HEK293 (cell line): Measurements from ENCODE around the gene TWF2.

ENCODE experiments used
- CTCF ChIA-PET: fragments of 350-600 bp; formaldehyde crosslinking; extraction: SDS; loops from one replicate; lab custom pipeline; 2021; ENCODE audit warnings: antibody characterized with exemption; lab: Yijun Ruan, JAX
- POLR2A ChIA-PET: fragments of 300-600 bp; formaldehyde crosslinking; extraction: SDS; loops from one replicate; lab custom pipeline; 2020; ENCODE audit warnings: antibody characterized with exemption, inconsistent platforms; lab: Yijun Ruan, JAX
- H3K27ac ChIP-seq: fragments of 200-500 bp; sonication (Bioruptor generic); 2 replicates; pipeline ENCODE4 v1.5.1; 2014; ENCODE audit warnings: low read depth, low read length, control low read depth, inconsistent platforms; ENCODE audit errors: extremely low read depth
- H3K36me3 ChIP-seq, 2 experiments: fragments of 200-500 bp in 1 of 2; sonication (Bioruptor generic) in 1 of 2; 1 replicate in 1 of 2; 2 replicates in 1 of 2; pipeline ENCODE4 v1.5.1; 2014 to 2017; ENCODE audit warnings: inconsistent platforms in 2 of 2, low read length in 2 of 2; ENCODE audit not compliant: control insufficient read depth in 2 of 2, insufficient read depth in 1 of 2
- H3K4me1 ChIP-seq: fragments of 200-500 bp; sonication (Bioruptor generic); 2 replicates; pipeline ENCODE4 v1.5.1; 2014; ENCODE audit warnings: mild to moderate bottlenecking, low read length, inconsistent platforms; ENCODE audit not compliant: control insufficient read depth, insufficient read depth
- H3K4me3 ChIP-seq: 2 replicates; pipeline ENCODE4 v1.5.1; 2011; ENCODE audit warnings: low read depth, mild to moderate bottlenecking, control low read depth, low read length, moderate library complexity
- H3K9me3 ChIP-seq: fragments of 200-500 bp; sonication (Bioruptor generic); 2 replicates; pipeline ENCODE4 v1.5.1; 2014; ENCODE audit warnings: low read depth, low read length, inconsistent platforms; ENCODE audit not compliant: control insufficient read depth, insufficient read depth
- EGR2 ChIP-seq: fragments of 450-650 bp; formaldehyde crosslinking; IDR thresholded peaks from 2 replicates; pipeline ENCODE4 v1.5.1; 2016; ENCODE audit warnings: low read depth, missing biosample characterization, missing genetic modification characterization
- GLI4 ChIP-seq: fragments of 450-650 bp; formaldehyde crosslinking; IDR thresholded peaks from 2 replicates; pipeline ENCODE4 v1.5.1; 2016; ENCODE audit warnings: missing biosample characterization, missing genetic modification characterization
- PRDM6 ChIP-seq: fragments of 450-650 bp; formaldehyde crosslinking; IDR thresholded peaks from 2 replicates; pipeline ENCODE4 v1.5.1; 2017; ENCODE audit warnings: missing biosample characterization, missing genetic modification characterization
- SP3 ChIP-seq: fragments of 450-650 bp; formaldehyde crosslinking; IDR thresholded peaks from 2 replicates; pipeline ENCODE4 v1.5.1; 2016; ENCODE audit warnings: missing biosample characterization, missing genetic modification characterization
- TRIM28 ChIP-seq: IDR thresholded peaks from 2 replicates; pipeline ENCODE4 v1.6.1; 2011; ENCODE audit warnings: low read length, control low read depth, borderline replicate concordance
- ZBTB20 ChIP-seq: fragments of 450-650 bp; formaldehyde crosslinking; IDR thresholded peaks from 2 replicates; pipeline ENCODE4 v1.5.1; 2016; ENCODE audit warnings: missing biosample characterization, missing genetic modification characterization
- ZBTB48 ChIP-seq: fragments of 450-650 bp; formaldehyde crosslinking; IDR thresholded peaks from 2 replicates; pipeline ENCODE4 v1.5.1; 2016; ENCODE audit warnings: missing biosample characterization, missing genetic modification characterization
- ZFHX2 ChIP-seq: fragments of 450-650 bp; formaldehyde crosslinking; conservative IDR thresholded peaks from 2 replicates; pipeline ENCODE4 v1.5.1; 2016; ENCODE audit warnings: missing biosample characterization, missing genetic modification characterization
- ZIC2 ChIP-seq: fragments of 450-650 bp; formaldehyde crosslinking; IDR thresholded peaks from 2 replicates; pipeline ENCODE4 v1.5.1; 2016; ENCODE audit warnings: missing biosample characterization, missing genetic modification characterization
- ZNF138 ChIP-seq: fragments of 450-650 bp; formaldehyde crosslinking; IDR thresholded peaks from 2 replicates; pipeline ENCODE4 v1.5.1; 2016; ENCODE audit warnings: missing biosample characterization, missing genetic modification characterization, borderline replicate concordance
- ZNF140 ChIP-seq: fragments of 450-650 bp; formaldehyde crosslinking; IDR thresholded peaks from 2 replicates; pipeline ENCODE4 v1.5.1; 2016; ENCODE audit warnings: missing biosample characterization, missing genetic modification characterization
- ZNF157 ChIP-seq: fragments of 450-650 bp; formaldehyde crosslinking; IDR thresholded peaks from 2 replicates; pipeline ENCODE4 v1.5.1; 2016; ENCODE audit warnings: missing biosample characterization, missing genetic modification characterization
- ZNF174 ChIP-seq: fragments of 450-650 bp; formaldehyde crosslinking; IDR thresholded peaks from 2 replicates; pipeline ENCODE4 v1.5.0; 2017; ENCODE audit warnings: missing biosample characterization, mild to moderate bottlenecking, missing genetic modification characterization
- ZNF19 ChIP-seq: fragments of 450-650 bp; formaldehyde crosslinking; IDR thresholded peaks from 2 replicates; pipeline ENCODE4; 2016; ENCODE audit warnings: missing biosample characterization, missing genetic modification characterization, low read depth
- ZNF292 ChIP-seq: fragments of 450-650 bp; formaldehyde crosslinking; IDR thresholded peaks from 2 replicates; pipeline ENCODE4 v1.5.1; 2016; ENCODE audit warnings: low read depth, missing biosample characterization, missing genetic modification characterization, borderline replicate concordance
- ZNF302 ChIP-seq: fragments of 450-650 bp; formaldehyde crosslinking; IDR thresholded peaks from 2 replicates; pipeline ENCODE4 v1.5.1; 2016; ENCODE audit warnings: missing biosample characterization, missing genetic modification characterization, low read depth
- ZNF350 ChIP-seq: fragments of 450-650 bp; formaldehyde crosslinking; IDR thresholded peaks from 2 replicates; pipeline ENCODE4 v1.5.0; 2017; ENCODE audit warnings: missing biosample characterization, mild to moderate bottlenecking, missing genetic modification characterization
- ZNF354C ChIP-seq: fragments of 450-650 bp; formaldehyde crosslinking; IDR thresholded peaks from 2 replicates; pipeline ENCODE4 v1.5.1; 2016; ENCODE audit warnings: missing biosample characterization, missing genetic modification characterization, low read depth, borderline replicate concordance
- ZNF37A ChIP-seq: fragments of 450-650 bp; IDR thresholded peaks from 2 replicates; pipeline ENCODE4 v1.5.1; 2018; ENCODE audit warnings: missing biosample characterization, missing genetic modification characterization
- ZNF398 ChIP-seq: fragments of 450-650 bp; formaldehyde crosslinking; IDR thresholded peaks from 2 replicates; pipeline ENCODE4 v1.5.1; 2017; ENCODE audit warnings: missing biosample characterization, missing genetic modification characterization
- ZNF624 ChIP-seq: fragments of 450-650 bp; formaldehyde crosslinking; IDR thresholded peaks from 2 replicates; pipeline ENCODE4 v1.5.1; 2017; ENCODE audit warnings: missing biosample characterization, missing genetic modification characterization
- ZNF654 ChIP-seq: fragments of 450-650 bp; formaldehyde crosslinking; IDR thresholded peaks from 2 replicates; pipeline ENCODE4 v1.5.1; 2016; ENCODE audit warnings: low read depth, missing biosample characterization, missing genetic modification characterization
- ZNF660 ChIP-seq: fragments of 450-650 bp; IDR thresholded peaks from 2 replicates; pipeline ENCODE4 v1.5.1; 2018; ENCODE audit warnings: missing biosample characterization, mild to moderate bottlenecking, missing genetic modification characterization
- ZNF692 ChIP-seq: fragments of 450-650 bp; formaldehyde crosslinking; IDR thresholded peaks from 2 replicates; pipeline ENCODE4 v1.5.1; 2016; ENCODE audit warnings: missing biosample characterization, missing genetic modification characterization
- ZNF785 ChIP-seq: fragments of 450-650 bp; formaldehyde crosslinking; IDR thresholded peaks from 2 replicates; pipeline ENCODE4 v1.5.1; 2016; ENCODE audit warnings: missing biosample characterization, missing genetic modification characterization
- ZNF792 ChIP-seq: fragments of 450-650 bp; formaldehyde crosslinking; IDR thresholded peaks from 2 replicates; pipeline ENCODE4 v1.5.1; 2016; ENCODE audit warnings: missing biosample characterization, missing genetic modification characterization
- ZNF837 ChIP-seq: fragments of 450-650 bp; formaldehyde crosslinking; IDR thresholded peaks from 2 replicates; pipeline ENCODE4 v1.5.1; 2016; ENCODE audit warnings: missing biosample characterization, missing genetic modification characterization
- TF ChIP-seq, protein P1 (sequence below): fragments of 450-650 bp; formaldehyde crosslinking; IDR thresholded peaks from 2 replicates; pipeline ENCODE4 v1.5.1; 2016; ENCODE audit warnings: missing biosample characterization, missing genetic modification characterization

Gene TWF2

GRCh38 chr3:52222319-52223221, 16.4 kb downstream of the TWF2 start (continued):
- TF ChIP-seq ZNF174 (tag by site-specific recombination): no peak
- no peak for TF ChIP-seq ZNF157 (tag by site-specific recombination)
- no peak for TF ChIP-seq ZNF792 (tag by site-specific recombination)
- TF ChIP-seq PRDM6: no peak
- no peak for TF ChIP-seq ZNF302 (tag by site-specific recombination)
- TF ChIP-seq ZNF398 (tag by site-specific recombination): no peak
- no peak for TF ChIP-seq ZNF654 (tag by site-specific recombination)
- no peak for TF ChIP-seq ZNF19 (tag by site-specific recombination)
- TF ChIP-seq, protein P1, sequence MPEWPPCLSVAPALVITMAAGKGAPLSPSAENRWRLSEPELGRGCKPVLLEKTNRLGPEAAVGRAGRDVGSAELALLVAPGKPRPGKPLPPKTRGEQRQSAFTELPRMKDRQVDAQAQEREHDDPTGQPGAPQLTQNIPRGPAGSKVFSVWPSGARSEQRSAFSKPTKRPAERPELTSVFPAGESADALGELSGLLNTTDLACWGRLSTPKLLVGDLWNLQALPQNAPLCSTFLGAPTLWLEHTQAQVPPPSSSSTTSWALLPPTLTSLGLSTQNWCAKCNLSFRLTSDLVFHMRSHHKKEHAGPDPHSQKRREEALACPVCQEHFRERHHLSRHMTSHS: no peak
- no peak for TF ChIP-seq ZNF354C (tag by site-specific recombination)
- no peak for TF ChIP-seq ZNF692 (tag by site-specific recombination)
- TF ChIP-seq ZNF350 (tag by site-specific recombination): no peak

- Histone ChIP-seq H3K4me3 (no peak overlapping the region), H3K4me1 (no peaks in the 10 kb centered on the region), H3K27ac (no peak overlapping the region), H3K36me3 (no peaks in the 10 kb centered on the region), H3K9me3 (no peaks in the 10 kb centered on the region)
- POLR2A ChIA-PET: interaction anchor here (0.5 to 1.2 kb wide), 2 partner anchors 10 to 174 kb away, joined by 3 to 5 read pairs; no protein-coding TSS in a partner anchor
- TF ChIP-seq ZNF292 (no peak), PRDM6 (no peak), GLI4 (tag by site-specific recombination) (no peak), TRIM28 (no peak), ZNF660 (tag by site-specific recombination) (no peak), ZIC2 (tag by site-specific recombination) (no peak), EGR2 (tag by site-specific recombination) (peak; percentile 28; the same call in 1 of the 2 replicates), ZBTB20 (tag by site-specific recombination) (no peak), ZBTB48 (tag by site-specific recombination) (no peak), ZNF837 (tag by site-specific recombination) (no peak), ZNF140 (tag by site-specific recombination) (no peak), ZFHX2 (tag by site-specific recombination) (peak; percentile 46), ZNF624 (tag by site-specific recombination) (no peak), SP3 (no peak), ZNF138 (no peak), ZNF37A (tag by site-specific recombination) (no peak), ZNF785 (tag by site-specific recombination) (no peak)
- CTCF ChIA-PET: interaction anchor here (0.6 to 8.1 kb wide), 13 partner anchors 9 to 233 kb away, joined by 3 to 95 read pairs (median 4); no protein-coding TSS in a partner anchor
These were observed 17.2 kb downstream of the TWF2 start for GRCh38 chr3:52221563-52222318.
